Stimulated activated CD8-positive, alpha-beta memory T cell treated with anti-CD3 and anti-CD28 coated beads, Interleukin-7, amount 100 ng/mL, for 4 hours (primary cell): ENCODE data around the gene TDRD7.

Source experiments
- DNase-seq, 2 donors: peaks; one replicate each; pipeline ENCODE4 v3.0.0-alpha.2; 2020; ENCODE audit warnings: low read depth in 2 of 2

TDRD7 gene

DNA sequence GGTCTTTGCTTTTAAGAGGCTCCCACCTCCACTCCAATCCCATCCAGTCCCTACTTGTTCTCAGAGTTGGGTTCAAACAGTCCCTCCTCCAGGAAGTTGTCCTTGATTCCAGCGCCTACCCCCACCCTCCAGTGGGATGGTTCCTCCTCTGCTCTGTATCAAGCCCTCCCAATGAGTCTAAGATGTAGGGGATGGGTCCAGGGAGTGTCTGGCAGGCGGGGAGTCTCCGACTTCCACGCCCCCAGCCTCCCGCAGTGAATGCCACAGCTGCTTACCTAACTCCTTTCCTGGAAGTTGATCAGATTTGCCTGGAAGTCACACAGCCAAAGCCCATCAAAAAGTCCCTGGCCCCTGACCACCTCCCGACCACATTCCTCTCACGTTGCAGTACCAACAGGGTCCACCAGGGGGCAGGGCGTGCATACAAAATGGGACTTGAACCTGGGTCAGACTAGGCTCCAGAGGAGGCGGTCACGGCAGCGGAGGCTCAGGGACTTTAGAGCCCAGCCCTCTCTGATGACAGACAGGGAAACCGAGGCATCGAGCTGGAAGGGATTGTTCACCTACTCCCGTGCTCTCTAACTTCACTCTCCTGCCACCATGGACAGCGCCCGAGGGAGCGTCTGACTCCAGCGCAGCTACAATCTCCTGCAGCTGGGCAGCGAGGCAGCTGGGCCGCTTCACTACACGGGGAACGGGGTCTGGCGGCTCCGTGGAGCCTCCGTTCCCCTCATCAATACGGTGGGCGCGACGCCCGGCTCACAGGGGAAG, 25.0 kb upstream of the TDRD7 start:
- DNase-seq: peak; percentile 48 to 49

- no peak for DNase-seq
These were observed 24.4 kb upstream of the TDRD7 start for GRCh38 chr9:97387504-97387886.

DNA sequence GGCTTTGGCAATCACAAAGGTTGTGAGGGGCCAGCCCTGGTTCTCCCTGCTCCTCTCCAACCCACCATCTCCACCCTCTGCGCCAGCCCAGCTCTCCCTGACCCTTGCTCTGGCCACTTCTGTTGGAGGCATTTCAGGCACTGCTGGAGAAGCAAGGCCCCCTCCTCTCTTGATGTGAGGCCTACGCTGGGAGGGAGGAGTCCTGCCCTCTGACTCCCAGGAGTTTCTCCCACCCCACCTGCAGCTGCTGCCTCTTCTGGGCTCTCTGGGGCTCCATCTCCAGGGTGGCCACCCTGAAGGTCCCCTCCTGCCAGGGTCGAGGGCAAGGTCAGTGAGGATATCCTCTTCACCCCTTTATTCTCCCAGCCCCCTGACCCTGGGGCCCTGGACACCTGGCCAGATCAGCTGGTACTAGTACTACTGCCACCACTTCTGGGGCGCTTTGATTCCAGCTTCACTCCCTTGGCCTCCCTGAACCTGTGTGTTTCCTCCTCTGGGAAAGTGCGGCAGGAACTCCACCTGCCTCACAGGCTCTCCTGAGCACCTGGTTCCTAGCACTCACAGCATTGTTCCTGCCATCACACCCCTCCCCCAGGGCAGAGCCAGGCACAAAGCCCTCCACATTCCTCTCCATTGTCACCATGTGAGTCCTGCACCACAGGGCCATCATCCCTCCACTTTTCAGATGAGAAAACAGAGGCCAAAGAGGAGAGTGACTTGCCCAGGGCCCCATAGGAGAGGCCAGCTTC, 23.8 kb upstream of the TDRD7 start:
- no peak for DNase-seq

GRCh38 chr9:97388721-97389238, 23.1 kb upstream of the TDRD7 start:
- DNase-seq: peak in 1 of 2 donors; percentile 7

DNA sequence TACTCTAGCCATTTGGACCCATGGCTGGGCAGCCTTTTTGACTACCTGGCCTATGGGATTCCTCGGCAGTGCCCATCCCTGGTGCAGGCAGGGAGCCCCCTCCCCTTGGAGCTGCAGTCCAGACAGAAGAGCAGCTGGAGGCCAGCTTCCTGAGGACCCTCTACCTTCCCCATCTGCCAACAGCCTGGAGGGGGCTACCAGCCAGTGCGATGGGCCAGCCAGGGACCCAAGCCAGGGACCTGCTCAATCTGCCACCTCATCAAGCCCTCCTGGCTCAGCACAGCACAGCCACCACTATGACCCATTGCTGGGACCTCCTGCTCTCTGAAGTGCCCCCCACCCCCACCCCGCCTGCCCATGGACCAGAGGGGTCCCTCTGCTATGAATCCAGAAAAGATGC, 22.6 kb upstream of the TDRD7 start:
- DNase-seq: no peak

- DNase-seq: no peak
These were observed 21.0 kb upstream of the TDRD7 start for GRCh38 chr9:97390791-97391406.

GRCh38 chr9:97394881-97395280, 17.0 kb upstream of the TDRD7 start:
- no peak for DNase-seq

DNA sequence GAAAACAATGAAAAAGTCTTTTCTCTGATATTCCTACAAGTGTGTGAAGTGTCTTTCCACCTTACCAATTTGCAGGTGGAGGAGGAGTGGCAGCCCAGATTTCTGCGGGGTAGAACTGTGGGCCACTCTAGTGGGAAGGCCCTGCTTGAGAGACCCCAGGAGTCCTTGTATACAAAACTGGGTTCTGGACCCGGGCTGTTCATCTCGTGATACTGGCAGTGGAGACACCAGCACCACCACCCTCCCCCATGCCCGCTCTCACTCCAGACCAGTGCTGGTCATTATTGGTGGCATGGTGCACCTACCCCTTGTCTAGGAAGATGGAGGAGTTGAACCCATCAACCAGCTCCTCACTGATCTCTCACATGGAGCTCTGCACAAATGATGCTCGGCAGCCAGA, 16.2 kb upstream of the TDRD7 start:
- DNase-seq: no peak

DNA sequence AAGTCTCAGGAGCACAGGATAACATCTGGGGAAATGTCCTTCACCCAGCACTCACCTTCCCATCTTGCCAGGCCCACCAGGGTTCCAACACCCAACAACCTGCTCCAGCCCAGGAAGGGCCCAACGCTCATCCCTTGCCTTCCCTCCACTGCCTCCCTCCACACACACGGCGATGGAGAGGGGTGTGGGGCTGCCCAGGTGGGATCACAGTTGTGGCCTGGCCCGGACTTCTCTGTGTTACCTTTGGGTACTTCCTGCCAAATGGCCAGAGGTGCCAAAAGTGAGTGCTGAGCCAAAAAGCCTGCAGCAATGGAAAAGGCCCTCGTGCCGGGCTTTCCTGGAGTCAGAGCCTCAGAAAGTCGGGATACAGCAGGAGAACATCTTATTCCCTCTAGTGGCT, 15.6 kb upstream of the TDRD7 start:
- no peak for DNase-seq

GRCh38 chr9:97397220-97397619, 14.7 kb upstream of the TDRD7 start:
- DNase-seq: no peak

DNA sequence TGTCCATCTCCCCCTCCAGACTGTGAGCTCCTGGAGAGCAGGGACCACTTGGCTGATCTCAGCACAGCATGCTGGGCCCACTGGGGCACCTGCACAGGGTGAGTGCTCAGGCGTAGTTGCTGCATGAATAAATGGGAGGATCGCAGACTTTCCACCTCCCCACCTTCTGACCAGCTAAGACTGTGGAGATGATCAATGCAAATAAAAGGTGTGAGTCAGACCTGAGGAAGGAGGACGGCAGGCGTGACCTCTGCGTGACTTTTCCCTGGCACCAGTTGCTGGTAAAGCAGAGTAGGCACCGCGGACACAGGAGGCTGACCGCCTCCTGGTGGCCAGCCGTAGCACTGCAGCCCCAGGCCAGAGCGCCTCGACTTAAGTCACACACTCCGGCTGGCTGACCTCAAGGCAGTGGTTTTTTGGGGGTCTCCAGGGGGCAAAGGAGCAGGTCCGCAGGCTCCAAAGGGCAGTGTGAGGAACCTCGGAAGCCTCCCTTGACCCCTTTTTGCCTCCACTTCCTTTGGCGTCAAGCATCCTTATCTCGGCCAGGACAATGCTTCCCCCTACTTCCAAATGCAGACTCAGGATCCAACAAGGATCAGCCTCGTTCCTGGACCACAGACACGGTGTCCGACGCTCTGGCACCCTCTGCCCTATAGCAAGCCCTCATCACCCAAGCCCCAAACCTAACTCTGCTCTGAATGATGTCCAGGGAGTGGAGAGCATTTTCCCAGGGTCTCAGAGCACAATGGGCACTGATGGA, 12.7 kb upstream of the TDRD7 start:
- peak; percentile 31 to 51 for DNase-seq

- no peak for DNase-seq
These were observed 8.1 kb upstream of the TDRD7 start for GRCh38 chr9:97403746-97404316.

- no peak for DNase-seq
These were observed 6.3 kb upstream of the TDRD7 start for GRCh38 chr9:97405551-97405950.

DNA sequence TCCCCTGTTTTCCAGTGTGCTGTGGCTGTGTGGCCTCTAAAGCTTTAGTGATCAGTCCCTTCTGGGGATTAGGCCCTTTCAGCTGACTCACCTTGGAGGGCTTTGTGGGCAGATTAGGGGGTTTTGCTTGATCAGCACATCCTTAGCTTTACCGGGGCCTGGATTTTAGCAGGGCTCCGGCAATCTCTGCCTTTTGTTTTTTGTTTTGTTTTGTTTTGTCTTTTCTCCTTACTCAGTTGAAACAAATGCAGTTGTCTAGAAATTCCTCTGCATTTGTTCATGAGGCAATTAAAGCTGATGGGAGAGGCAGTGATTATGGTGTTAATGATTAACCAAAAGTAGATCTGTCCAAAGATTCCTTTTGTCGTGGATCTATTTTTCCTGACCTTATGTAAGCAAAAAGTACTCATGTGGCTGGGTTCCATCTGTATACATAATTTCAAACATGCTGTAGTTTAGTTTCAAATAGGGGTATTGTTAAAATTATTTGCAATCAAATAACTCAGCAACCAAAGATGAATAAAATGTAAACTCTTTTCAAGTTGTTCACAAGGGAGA, 5.2 kb upstream of the TDRD7 start:
- no peak for DNase-seq

GRCh38 chr9:97408562-97408961, 3.3 kb upstream of the TDRD7 start:
- no peak for DNase-seq

- DNase-seq: no peak
These were observed 482 bp upstream of the TDRD7 start for GRCh38 chr9:97411440-97411788.

DNA sequence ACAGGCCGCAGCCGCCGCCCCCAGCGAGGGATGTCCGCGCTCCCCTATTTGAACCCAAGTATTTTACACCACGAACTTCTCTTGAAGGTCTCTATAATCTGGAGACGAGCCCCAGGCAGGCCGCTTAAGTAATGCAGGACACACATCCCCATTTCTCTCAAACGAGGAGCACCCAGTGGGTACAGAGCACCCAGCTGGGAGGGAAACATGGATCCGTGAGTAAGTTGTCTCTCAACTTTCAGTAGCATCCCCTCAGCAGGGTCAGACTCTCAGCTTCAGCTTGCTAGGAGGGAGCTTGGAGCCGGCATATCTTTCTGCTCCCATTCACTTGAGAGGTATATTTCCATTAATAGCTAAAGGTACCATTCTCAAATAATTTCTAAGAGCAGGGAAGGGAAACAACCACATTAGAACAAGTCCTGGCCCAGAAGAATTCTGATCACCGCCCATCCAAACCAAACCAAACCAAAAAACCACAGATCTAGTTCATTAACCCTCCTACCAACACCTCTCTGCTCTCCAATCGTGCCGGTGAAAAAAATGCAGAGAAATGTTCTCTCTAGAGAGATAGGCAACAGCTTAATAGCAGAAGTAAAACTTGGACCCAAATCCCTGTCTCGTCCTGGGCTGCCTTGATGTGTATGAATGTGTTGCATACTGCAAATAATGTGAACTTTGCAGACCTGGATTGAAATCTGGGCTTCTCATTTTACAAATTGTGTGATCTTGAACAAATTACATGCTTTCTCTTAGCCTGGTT, 910 bp downstream of the TDRD7 start:
- no peak for DNase-seq

DNA sequence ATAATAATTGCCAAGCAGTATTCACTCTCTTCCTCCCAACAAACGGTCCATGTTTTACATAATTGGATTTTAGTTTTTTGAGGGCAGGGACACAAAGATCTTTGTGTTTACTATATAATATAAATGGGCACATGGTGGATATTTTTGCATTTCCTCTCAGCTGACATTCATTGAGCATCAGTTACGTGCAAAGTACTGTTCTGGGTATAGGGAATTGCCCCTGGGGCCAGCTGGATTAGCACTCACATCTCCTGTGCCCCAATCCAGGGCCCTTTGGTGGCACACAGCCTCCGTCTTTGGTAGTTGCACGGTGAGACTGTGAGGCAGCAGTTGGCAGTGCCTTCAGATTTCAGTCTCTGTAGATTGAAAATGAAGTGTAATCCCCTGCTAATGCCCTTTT, 1.6 kb downstream of the TDRD7 start:
- no peak for DNase-seq

DNA sequence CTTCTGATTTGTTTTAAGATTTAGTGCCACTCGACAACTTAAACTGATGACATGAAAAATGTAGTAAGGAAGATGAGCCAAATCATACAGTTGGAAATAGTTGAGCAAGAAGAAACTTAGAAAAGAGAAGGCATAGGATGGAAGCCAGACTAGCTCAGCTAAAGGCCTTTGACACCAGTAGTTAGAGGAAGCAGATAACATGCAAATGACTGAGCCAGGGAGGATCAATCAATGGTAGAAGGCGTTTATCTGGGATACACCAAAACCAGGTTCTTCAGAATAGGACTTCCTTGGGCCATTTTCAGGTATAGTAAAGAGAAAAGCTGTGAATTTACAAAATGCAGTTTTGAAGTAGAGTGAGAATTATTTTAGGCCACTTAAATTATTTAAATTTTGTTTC, 3.2 kb downstream of the TDRD7 start:
- DNase-seq: no peak

- DNase-seq: no peak
These were observed 7.0 kb downstream of the TDRD7 start for GRCh38 chr9:97418880-97419279.
